ENCODE results near the gene KL.

Gene KL

DNA sequence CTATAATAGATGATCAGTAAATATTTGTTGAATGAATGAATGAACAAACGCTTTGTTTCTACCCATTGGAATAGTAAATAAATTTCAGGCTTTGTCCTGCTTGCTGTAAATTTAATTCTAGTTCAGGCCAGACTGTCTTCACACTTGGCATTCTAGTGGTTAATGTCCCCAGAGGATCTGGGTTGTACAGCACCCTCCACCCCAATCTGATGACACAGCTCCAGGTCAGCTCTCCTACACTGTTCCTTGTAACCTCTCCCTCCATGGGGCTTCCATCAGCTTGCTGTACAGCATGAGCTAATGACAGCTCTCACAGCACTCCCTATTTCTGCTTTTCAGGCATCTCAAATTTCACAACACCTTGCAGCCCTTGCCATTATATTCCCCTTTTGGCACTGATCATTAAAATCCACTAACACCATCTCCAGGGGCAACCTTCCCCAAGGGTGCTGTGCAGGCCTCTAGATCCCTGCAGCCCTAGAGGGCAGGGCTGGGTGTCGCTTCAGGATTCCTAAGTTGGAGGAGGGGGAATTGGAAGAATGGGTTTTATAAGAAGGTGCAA is 12.7 kb upstream of the KL start:
- DNase-seq (ENCODE audit: low read depth in 2 of 2, low spot score in 1 of 2): no peak

DNA sequence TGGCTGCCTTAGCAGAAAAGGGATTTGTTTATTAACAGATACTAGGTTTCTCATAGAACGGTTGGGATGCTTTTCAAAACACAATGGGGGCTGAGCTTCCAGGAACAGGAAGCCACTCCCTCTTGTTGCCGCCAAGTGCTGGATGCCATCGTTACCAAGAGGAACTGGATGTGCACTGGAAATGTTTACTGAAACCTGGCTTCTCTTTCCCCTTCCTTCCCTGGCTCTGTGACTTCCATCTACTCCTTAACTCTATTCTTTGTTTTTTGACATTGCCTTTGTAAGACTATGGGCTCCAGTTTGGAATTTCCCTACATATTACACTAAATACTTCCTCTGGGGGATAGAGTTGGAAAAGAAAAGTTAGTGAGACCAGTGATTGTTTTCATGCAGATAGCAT is 11.7 kb upstream of the KL start:
- no peak for DNase-seq (ENCODE audit: low read depth in 2 of 2, low spot score in 1 of 2)

DNA sequence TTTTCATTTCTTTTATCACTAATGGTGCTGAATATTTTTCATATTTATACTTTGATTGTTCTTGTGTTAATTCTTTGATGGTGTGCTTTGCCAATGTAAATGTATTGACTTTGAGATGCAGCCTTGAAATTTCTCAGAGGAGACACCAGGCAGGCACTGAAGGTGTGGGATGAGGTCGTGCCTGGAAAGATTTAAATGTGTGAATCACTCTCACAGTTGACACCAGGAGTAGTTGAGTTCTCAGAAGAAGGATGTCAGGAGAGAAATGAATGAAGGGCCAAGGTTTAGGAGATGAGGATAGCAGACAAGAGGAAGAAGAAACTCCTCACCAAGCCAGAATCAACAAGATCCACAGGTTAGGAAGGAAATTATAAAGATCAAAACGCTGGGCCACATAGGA is 10.1 kb upstream of the KL start:
- DNase-seq (ENCODE audit: low read depth in 2 of 2, low spot score in 1 of 2): no peak

- no peak for DNase-seq (ENCODE audit: low read depth in 2 of 2, low spot score in 1 of 2)
Observed at GRCh38 chr13:33006638-33007037, 9.6 kb upstream of the KL start.

- no peak for DNase-seq (ENCODE audit: low read depth in 2 of 2, low spot score in 1 of 2)
Observed at GRCh38 chr13:33007237-33007636, 9.0 kb upstream of the KL start.

DNA sequence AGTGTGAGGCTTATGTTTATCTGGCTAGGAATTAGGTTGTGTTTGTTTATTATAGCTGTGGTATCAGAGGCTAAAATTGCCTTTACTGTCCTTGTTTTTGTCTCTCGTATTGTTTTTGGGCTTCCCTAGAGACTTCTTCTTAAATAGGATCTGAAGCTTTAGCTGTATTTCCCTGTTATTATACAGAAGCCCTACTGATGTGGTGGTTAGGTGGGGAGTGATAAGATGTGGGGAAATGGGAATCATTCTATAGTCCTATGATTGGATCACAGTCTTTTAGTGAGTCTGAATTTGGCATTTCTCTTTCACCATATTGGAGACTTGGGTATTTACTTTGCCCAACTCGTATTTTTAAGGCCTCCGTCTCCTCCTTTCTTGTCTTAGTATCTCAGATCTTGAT is 8.3 kb upstream of the KL start:
- no peak for DNase-seq (ENCODE audit: low read depth in 2 of 2, low spot score in 1 of 2)

- DNase-seq (ENCODE audit: low read depth in 2 of 2, low spot score in 1 of 2): no peak
Observed at GRCh38 chr13:33008946-33009722, 7.1 kb upstream of the KL start.

DNA sequence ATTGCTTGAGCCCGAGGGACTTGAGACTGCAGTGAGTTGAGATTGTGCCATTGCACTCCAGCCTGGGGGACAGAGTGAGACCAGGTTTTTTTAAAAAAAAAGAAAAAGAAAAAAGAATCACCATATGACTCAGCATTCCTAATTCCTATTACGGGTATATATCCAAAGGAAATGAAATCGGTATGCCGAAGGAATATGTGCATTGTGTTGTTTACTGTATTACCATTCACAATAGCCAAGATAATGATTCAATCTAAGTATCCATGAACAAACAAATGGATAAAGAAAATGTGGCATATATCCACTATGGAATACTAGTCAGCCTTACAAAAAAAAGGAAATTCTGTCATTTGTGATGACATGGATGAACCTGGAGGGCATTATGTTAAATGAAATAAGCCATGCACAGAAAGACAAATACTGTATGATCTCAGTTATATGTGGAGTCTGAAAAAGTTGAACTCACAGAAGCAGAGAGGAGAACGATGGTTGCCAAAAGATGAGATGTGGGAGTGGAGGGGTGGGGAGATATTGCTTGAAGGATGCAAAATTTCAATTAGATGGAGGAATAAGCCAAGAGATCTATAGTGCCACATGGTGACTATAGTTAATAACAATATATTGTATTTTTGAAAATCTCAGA is 4.3 kb upstream of the KL start:
- DNase-seq (ENCODE audit: low read depth in 2 of 2, low spot score in 1 of 2): no peak

DNA sequence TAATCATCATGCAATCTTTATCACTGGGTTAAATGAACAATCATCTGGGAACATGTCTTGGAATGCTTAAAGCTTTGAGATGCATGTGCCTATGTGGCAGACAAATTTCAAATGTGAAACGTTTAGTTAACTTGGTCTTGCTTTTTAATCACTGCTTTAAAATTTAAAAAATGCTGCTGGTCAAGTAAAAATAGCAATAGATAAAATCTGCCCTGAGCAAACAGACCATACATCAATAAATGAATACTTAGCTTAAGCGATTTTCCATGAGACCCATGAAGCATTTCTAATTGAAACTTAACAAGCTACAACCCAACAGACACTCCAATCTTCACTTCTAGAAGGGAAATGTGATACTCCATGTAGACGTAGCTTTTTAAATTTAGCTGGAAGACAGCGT is 1.9 kb upstream of the KL start:
- no peak for DNase-seq (ENCODE audit: low read depth in 2 of 2, low spot score in 1 of 2)

GRCh38 chr13:33015241-33015668 is 968 bp upstream of the KL start:
- no peak for DNase-seq (ENCODE audit: low read depth in 2 of 2, low spot score in 1 of 2)

GRCh38 chr13:33015791-33016323 is 366 bp upstream of the KL start:
- DNase-seq (ENCODE audit: low read depth in 2 of 2, low spot score in 1 of 2): no peak

- DNase-seq (ENCODE audit: low read depth in 2 of 2, low spot score in 1 of 2): no peak
Observed at GRCh38 chr13:33017323-33017929, 1.2 kb downstream of the KL start.

- DNase-seq (ENCODE audit: low read depth in 2 of 2, low spot score in 1 of 2): no peak
Observed at GRCh38 chr13:33018886-33019285, 2.7 kb downstream of the KL start.

DNA sequence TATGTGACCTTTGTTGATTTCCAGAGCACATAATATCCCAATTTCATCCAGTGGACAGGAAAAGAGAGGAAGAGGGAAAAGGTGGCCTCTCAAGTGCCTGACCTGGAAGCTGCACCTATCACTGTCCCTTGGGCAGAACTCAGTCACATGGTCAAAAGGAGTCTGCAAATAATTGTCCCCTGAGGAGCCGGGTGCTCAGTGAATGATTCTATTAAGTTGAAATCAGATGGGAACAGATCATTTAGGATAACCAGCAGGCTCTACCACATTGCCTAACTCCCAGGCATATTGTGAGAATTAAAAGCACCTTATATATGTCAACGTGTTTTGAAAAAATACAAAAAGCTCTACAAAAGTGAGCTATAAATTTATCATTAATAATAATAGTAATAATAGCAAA is 6.8 kb downstream of the KL start:
- DNase-seq (ENCODE audit: low read depth in 2 of 2, low spot score in 1 of 2): no peak

DNA sequence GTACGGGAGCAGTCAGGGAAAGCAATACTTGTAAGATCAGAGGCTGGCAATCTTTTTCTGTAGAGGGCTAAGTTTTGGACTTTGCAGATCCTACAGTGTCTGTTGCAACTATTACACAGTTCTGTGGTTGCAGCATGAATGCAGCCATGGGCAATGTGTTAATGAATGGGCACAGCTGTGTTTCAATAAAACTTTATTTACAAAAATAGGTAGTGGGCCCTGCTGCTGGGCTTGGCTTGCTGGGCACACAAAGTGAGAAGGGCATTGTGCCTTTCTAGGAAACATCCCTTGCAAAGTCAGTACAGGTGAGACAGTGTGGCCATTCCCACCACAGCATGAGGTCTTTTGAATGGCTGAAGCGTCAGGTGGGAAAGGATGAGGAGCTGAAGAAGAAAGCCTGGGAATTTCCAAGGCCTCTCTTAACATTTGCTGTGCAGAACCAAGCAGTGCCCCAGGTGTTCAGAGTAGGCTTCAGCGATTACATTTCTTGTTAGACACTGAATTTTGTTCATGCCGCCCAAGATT is 9.1 kb downstream of the KL start:
- no peak for DNase-seq (ENCODE audit: low read depth in 2 of 2, low spot score in 1 of 2)

GRCh38 chr13:33026489-33027152 is 10.4 kb downstream of the KL start:
- DNase-seq (ENCODE audit: low read depth in 2 of 2, low spot score in 1 of 2): no peak

- no peak for DNase-seq (ENCODE audit: low read depth in 2 of 2, low spot score in 1 of 2)
Observed at GRCh38 chr13:33028620-33029019, 12.4 kb downstream of the KL start.

GRCh38 chr13:33031277-33031676 is 15.1 kb downstream of the KL start:
- DNase-seq (ENCODE audit: low read depth in 2 of 2, low spot score in 1 of 2): no peak

GRCh38 chr13:33032037-33032625 is 15.9 kb downstream of the KL start:
- no peak for DNase-seq (ENCODE audit: low read depth in 2 of 2, low spot score in 1 of 2)

- no peak for DNase-seq (ENCODE audit: low read depth in 2 of 2, low spot score in 1 of 2)
Observed at GRCh38 chr13:33033051-33033812, 17.0 kb downstream of the KL start.

Data from stimulated activated CD8-positive, alpha-beta memory T cell treated with anti-CD3 and anti-CD28 coated beads, Interleukin-4, amount 100 ng/mL, for 1 hour (primary cell).